ENCODE results near the gene ACVR1B. TPM values are rescaled to one million over a fixed set of nuclear protein-coding genes. Genes with fewer than 3 reads are reported as not detected.

ACVR1B gene
- total and polyA plus RNA-seq, 2 of the 8 experiments (the other 6 are each of a cell fraction or from before 2014, with no cell fraction given) = 16.0 to 19.2 TPM

GRCh38 chr12:52037248-52037861 is 85.9 kb downstream of the ACVR1B start (continued):
- no peak for TF ChIP-seq SAP30 (IDR thresholded peaks at IDR 0.05; ENCODE audit: insufficient read depth, insufficient replicate concordance, low read length)
- TF ChIP-seq SIRT6 (IDR thresholded peaks at IDR 0.05; ENCODE audit: low read length) = no peak
- TF ChIP-seq HDAC6 (IDR thresholded peaks at IDR 0.05; ENCODE audit: low read depth, low read length) = no peak
- TF ChIP-seq, protein P1, sequence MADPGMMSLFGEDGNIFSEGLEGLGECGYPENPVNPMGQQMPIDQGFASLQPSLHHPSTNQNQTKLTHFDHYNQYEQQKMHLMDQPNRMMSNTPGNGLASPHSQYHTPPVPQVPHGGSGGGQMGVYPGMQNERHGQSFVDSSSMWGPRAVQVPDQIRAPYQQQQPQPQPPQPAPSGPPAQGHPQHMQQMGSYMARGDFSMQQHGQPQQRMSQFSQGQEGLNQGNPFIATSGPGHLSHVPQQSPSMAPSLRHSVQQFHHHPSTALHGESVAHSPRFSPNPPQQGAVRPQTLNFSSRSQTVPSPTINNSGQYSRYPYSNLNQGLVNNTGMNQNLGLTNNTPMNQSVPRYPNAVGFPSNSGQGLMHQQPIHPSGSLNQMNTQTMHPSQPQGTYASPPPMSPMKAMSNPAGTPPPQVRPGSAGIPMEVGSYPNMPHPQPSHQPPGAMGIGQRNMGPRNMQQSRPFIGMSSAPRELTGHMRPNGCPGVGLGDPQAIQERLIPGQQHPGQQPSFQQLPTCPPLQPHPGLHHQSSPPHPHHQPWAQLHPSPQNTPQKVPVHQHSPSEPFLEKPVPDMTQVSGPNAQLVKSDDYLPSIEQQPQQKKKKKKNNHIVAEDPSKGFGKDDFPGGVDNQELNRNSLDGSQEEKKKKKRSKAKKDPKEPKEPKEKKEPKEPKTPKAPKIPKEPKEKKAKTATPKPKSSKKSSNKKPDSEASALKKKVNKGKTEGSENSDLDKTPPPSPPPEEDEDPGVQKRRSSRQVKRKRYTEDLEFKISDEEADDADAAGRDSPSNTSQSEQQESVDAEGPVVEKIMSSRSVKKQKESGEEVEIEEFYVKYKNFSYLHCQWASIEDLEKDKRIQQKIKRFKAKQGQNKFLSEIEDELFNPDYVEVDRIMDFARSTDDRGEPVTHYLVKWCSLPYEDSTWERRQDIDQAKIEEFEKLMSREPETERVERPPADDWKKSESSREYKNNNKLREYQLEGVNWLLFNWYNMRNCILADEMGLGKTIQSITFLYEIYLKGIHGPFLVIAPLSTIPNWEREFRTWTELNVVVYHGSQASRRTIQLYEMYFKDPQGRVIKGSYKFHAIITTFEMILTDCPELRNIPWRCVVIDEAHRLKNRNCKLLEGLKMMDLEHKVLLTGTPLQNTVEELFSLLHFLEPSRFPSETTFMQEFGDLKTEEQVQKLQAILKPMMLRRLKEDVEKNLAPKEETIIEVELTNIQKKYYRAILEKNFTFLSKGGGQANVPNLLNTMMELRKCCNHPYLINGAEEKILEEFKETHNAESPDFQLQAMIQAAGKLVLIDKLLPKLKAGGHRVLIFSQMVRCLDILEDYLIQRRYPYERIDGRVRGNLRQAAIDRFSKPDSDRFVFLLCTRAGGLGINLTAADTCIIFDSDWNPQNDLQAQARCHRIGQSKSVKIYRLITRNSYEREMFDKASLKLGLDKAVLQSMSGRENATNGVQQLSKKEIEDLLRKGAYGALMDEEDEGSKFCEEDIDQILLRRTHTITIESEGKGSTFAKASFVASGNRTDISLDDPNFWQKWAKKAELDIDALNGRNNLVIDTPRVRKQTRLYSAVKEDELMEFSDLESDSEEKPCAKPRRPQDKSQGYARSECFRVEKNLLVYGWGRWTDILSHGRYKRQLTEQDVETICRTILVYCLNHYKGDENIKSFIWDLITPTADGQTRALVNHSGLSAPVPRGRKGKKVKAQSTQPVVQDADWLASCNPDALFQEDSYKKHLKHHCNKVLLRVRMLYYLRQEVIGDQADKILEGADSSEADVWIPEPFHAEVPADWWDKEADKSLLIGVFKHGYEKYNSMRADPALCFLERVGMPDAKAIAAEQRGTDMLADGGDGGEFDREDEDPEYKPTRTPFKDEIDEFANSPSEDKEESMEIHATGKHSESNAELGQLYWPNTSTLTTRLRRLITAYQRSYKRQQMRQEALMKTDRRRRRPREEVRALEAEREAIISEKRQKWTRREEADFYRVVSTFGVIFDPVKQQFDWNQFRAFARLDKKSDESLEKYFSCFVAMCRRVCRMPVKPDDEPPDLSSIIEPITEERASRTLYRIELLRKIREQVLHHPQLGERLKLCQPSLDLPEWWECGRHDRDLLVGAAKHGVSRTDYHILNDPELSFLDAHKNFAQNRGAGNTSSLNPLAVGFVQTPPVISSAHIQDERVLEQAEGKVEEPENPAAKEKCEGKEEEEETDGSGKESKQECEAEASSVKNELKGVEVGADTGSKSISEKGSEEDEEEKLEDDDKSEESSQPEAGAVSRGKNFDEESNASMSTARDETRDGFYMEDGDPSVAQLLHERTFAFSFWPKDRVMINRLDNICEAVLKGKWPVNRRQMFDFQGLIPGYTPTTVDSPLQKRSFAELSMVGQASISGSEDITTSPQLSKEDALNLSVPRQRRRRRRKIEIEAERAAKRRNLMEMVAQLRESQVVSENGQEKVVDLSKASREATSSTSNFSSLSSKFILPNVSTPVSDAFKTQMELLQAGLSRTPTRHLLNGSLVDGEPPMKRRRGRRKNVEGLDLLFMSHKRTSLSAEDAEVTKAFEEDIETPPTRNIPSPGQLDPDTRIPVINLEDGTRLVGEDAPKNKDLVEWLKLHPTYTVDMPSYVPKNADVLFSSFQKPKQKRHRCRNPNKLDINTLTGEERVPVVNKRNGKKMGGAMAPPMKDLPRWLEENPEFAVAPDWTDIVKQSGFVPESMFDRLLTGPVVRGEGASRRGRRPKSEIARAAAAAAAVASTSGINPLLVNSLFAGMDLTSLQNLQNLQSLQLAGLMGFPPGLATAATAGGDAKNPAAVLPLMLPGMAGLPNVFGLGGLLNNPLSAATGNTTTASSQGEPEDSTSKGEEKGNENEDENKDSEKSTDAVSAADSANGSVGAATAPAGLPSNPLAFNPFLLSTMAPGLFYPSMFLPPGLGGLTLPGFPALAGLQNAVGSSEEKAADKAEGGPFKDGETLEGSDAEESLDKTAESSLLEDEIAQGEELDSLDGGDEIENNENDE (IDR thresholded peaks at IDR 0.05; ENCODE audit: insufficient replicate concordance, low read length) = no peak
- TF ChIP-seq TEAD4 (IDR thresholded peaks at IDR 0.05; ENCODE audit: low read depth, low read length) = peak; percentile 59; the same call in 1 of the 2 replicates
- no peak for TF ChIP-seq BCL11A (IDR thresholded peaks at IDR 0.05; ENCODE audit: low read depth in 2 of 2, low read length in 2 of 2)
- no peak for TF ChIP-seq CHD2 (IDR thresholded peaks at IDR 0.05; ENCODE audit: low read length)
- TF ChIP-seq CHD1 (IDR thresholded peaks at IDR 0.05; ENCODE audit: low read depth, low read length) = no peak
- no peak for TF ChIP-seq SP2 (IDR thresholded peaks at IDR 0.05; ENCODE audit: low read length)
- no peak for TF ChIP-seq RXRA (IDR thresholded peaks at IDR 0.05; ENCODE audit: insufficient read depth, low read depth, low read length)
- TF ChIP-seq ATF3 (IDR thresholded peaks at IDR 0.05; ENCODE audit: insufficient read depth, low read depth, low read length) = peak; percentile 37; the same call in 1 of the 2 replicates
